Calu3 (cell line): ENCODE data around the gene TEX29. TPM values are rescaled to one million over a fixed set of nuclear protein-coding genes. Genes with fewer than 3 reads are reported as not detected.

Source experiments
- BruUV-seq: library from RNA; stranded (reverse); fragments of 400-500 nt; replicated peaks from 2 replicates; lab custom pipeline; 2021; lab: Mats Ljungman, UMichigan
- CTCF ChIA-PET: fragments of 300-600 bp; sonication (Branson Sonifier 250); formaldehyde crosslinking; loops from one replicate; lab custom pipeline; 2022; ENCODE audit warnings: antibody characterized with exemption; lab: Charles Lee
- DNase-seq: peaks from one replicate; pipeline ENCODE4 v3.0.0; 2022
- H3K27ac Mint-ChIP-seq: one replicate; pipeline ENCODE4 v1.8.0; 2022; ENCODE audit warnings: mixed read lengths; ENCODE audit not compliant: unreplicated experiment
- H3K27me3 Mint-ChIP-seq: one replicate; pipeline ENCODE4 v1.8.0; 2022; ENCODE audit warnings: mixed read lengths; ENCODE audit not compliant: unreplicated experiment
- H3K36me3 Mint-ChIP-seq: one replicate; pipeline ENCODE4 v1.8.0; 2022; ENCODE audit warnings: mild to moderate bottlenecking, moderate library complexity, mixed read lengths; ENCODE audit not compliant: insufficient read depth, unreplicated experiment
- H3K4me1 Mint-ChIP-seq: one replicate; pipeline ENCODE4 v1.8.0; 2022; ENCODE audit warnings: mild to moderate bottlenecking, low read depth, mixed read lengths; ENCODE audit not compliant: unreplicated experiment
- H3K4me3 Mint-ChIP-seq: one replicate; pipeline ENCODE4 v1.8.0; 2022; ENCODE audit warnings: mild to moderate bottlenecking, low read depth, moderate library complexity, mixed read lengths; ENCODE audit not compliant: unreplicated experiment
- H3K9me3 Mint-ChIP-seq: one replicate; pipeline ENCODE4 v1.8.0; 2022; ENCODE audit warnings: low read depth, mixed read lengths; ENCODE audit not compliant: unreplicated experiment
- intact Hi-C: fragments of 100-400 bp; cut with micrococcal nuclease; formaldehyde crosslinking; loops from one replicate; pipeline ENCODE4 v1.10.0; 2022; ENCODE audit not compliant: unreplicated experiment
- total RNA-seq: library from RNA; stranded (reverse); gene quantifications from 2 replicates; pipeline ENCODE4 v1.2.3, GENCODE V29; 2022
- TF ChIP-seq, protein P1 (sequence below): fragments of 200-600 bp; IDR thresholded peaks from one replicate; pipeline ENCODE4 v1.8.0; 2022; ENCODE audit warnings: antibody characterized with exemption; ENCODE audit not compliant: unreplicated experiment

Gene TEX29
- total RNA-seq, 1 experiment from 2014 or later, result not detected

DNA sequence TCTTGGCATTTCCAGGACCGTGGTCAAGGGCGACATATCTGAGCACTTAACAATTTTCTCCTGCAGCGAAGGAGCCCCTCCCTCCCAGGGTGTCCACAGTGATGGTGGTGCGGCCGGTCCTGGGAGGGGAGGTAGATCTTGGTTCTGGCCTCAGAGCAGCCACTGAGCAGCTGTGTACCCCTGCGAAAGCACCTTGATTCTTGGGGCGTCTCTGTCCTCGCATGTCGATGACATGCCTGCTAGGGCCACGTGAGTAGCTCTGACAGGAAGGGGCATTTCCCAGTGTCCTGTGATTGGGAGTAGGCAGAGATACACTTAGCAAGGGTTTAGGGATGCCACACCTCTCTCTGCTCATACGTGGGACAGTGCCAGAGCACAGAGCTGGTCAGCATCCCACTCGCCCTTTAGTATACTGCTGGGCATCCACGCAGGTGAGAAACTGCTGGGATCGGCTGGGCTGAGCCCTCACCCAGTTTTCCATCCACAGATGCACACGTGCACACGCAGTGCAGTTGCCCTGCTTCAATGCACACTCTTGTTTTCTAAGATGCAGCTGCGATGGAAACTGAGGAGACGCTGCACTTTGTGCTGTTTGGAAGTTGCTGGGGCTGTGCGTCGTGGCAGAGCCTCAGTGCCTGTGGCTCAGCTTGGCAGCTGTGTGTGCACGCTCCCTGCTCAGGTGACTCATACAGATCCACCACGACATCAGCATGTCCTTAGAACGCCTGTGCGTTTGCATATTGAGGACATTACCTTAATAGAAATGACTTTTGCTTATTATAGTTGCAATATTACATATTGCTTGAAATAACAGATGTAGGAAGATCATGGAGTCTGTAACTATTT lies 66.8 kb downstream of the TEX29 start:
- no TSS peak for BruUV-seq
- intact Hi-C loops, result no loop called here
- H3K4me1 Mint-ChIP-seq, result no peaks in the 10 kb centered on the region
- no peaks in the 10 kb centered on the region for H3K36me3 Mint-ChIP-seq
- H3K27ac Mint-ChIP-seq, result no peak overlapping the region
- CTCF ChIA-PET, result no interaction called here
- H3K9me3 Mint-ChIP-seq, result no peaks in the 10 kb centered on the region
- H3K4me3 Mint-ChIP-seq, result no peak overlapping the region
- TF ChIP-seq, protein P1, sequence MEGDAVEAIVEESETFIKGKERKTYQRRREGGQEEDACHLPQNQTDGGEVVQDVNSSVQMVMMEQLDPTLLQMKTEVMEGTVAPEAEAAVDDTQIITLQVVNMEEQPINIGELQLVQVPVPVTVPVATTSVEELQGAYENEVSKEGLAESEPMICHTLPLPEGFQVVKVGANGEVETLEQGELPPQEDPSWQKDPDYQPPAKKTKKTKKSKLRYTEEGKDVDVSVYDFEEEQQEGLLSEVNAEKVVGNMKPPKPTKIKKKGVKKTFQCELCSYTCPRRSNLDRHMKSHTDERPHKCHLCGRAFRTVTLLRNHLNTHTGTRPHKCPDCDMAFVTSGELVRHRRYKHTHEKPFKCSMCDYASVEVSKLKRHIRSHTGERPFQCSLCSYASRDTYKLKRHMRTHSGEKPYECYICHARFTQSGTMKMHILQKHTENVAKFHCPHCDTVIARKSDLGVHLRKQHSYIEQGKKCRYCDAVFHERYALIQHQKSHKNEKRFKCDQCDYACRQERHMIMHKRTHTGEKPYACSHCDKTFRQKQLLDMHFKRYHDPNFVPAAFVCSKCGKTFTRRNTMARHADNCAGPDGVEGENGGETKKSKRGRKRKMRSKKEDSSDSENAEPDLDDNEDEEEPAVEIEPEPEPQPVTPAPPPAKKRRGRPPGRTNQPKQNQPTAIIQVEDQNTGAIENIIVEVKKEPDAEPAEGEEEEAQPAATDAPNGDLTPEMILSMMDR, result no peak
- H3K27me3 Mint-ChIP-seq, result peaks cover 20% of the 10 kb centered on the region
- DNase-seq, result no peak

DNA sequence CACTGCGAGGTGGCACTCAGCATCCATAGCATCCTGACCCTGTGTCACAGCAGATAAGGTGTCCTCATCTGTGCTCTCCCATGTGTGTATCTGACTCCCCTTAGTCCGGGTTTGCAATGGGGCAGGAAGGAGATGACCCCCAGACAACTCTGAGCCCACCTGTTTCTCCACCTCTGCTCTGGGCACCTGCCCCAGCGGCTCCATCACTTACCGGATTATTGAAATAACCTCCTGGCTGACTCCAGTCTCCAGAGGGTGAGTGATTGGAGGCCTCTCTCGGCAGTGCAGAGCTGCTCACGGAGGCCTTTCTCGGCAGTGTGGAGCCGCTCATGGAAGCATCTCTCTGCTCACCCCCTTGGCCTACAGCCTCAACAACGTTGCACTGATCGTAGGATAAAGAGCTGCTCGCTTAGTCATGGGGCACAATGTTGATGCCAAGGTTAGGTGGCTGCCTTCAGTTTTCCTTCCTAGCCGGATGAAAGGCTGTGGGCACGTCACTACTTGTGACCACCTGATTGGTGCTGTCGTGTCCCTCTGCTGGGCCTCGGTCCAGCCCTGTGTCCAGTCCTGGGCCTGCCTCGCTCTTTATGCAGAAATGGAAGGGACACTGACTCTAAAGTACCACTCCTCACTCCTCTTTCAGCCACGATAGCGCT lies 67.6 kb downstream of the TEX29 start:
- H3K27me3 Mint-ChIP-seq, result peaks cover 17% of the 10 kb centered on the region
- TF ChIP-seq, protein P1, result no peak
- BruUV-seq, result no TSS peak
- H3K9me3 Mint-ChIP-seq, result no peaks in the 10 kb centered on the region
- CTCF ChIA-PET, result no interaction called here
- H3K4me3 Mint-ChIP-seq, result no peak overlapping the region
- no peaks in the 10 kb centered on the region for H3K4me1 Mint-ChIP-seq
- no peak overlapping the region for H3K27ac Mint-ChIP-seq
- intact Hi-C loops, result no loop called here
- no peak for DNase-seq
- H3K36me3 Mint-ChIP-seq, result no peaks in the 10 kb centered on the region

DNA sequence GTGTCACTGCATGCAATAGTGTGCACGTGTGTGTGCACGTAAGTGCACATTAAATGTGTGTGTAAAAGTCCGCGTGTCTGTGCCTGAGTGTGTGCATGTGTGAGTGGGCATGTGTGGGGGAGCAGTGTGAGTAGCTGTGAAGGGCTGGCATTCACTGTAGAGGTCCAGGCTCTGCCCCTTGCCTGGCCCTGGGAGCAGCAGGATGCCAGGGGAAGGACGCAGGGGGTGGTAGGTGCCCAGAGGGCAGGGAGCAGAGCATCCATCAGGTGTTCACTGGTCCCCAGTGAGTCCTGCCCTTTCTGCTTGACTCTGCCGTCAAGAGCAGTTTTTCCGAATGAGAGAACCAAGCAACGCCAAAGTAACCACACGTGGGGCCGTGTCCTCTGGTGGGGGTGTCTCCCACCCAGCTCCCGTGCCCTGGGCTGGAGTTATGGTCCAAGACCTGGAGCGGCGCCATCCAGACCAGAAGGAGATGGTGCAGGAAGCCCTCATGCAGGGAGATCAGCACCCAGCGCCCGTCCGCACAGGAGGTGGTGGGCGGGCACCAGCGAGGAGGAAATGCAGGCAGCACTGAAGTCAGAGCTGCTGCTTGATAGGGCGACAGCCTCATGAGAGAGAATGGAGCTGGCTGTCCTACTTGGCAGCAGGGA lies 68.5 kb downstream of the TEX29 start:
- TF ChIP-seq, protein P1, result no peak
- H3K4me1 Mint-ChIP-seq, result no peaks in the 10 kb centered on the region
- H3K36me3 Mint-ChIP-seq, result no peaks in the 10 kb centered on the region
- CTCF ChIA-PET, result no interaction called here
- H3K9me3 Mint-ChIP-seq, result no peaks in the 10 kb centered on the region
- H3K27me3 Mint-ChIP-seq, result peaks cover 8% of the 10 kb centered on the region
- H3K27ac Mint-ChIP-seq, result no peak overlapping the region
- DNase-seq, result no peak
- intact Hi-C loops, result no loop called here
- no peak overlapping the region for H3K4me3 Mint-ChIP-seq
- no TSS peak for BruUV-seq

DNA sequence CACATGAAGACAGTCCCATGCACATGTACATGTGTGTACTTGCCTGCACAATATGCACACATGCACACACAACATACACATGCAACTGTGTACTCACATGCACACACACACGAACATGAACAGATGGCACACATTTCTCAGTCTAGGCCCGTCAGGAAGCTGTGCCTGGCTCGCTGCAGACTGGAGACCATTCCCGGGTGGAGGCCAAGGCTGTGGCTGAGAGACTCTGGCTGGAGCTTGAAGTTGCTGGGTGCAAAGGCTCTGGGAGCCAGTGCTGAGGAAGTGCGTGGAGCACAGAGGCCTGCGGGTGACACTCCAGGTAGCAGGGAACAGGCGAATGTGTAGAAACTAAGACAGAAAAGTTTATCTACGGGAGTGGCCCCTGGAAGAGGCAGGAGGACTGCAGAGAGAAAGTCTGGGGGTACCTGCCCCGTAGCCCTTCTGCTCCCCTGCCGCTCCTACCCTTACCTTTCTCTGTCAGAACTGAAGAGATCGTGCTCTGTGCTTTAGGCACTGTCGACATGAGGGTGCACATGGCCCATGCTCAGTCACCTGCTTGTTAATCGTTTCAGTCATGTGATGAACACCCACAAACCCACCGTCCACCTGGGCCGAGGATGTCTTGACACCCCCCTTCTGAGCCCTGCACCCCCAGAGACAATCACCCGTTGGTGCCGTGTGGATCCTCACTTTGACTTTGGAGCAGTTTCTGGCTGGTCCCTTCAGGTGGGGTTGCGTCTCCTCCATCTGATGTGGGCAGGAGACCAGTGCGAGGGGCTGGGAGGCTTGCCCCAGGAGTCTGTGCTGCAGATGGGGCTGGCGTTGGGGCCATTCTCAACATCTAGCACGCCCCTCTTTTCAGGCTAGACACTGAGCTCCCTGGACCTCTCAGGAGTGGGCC lies 69.4 kb downstream of the TEX29 start:
- CTCF ChIA-PET, result no interaction called here
- H3K27me3 Mint-ChIP-seq, result no peaks in the 10 kb centered on the region
- DNase-seq, result no peak
- no peak overlapping the region for H3K4me3 Mint-ChIP-seq
- no peaks in the 10 kb centered on the region for H3K4me1 Mint-ChIP-seq
- no peaks in the 10 kb centered on the region for H3K36me3 Mint-ChIP-seq
- H3K9me3 Mint-ChIP-seq, result no peaks in the 10 kb centered on the region
- TF ChIP-seq, protein P1, result no peak
- H3K27ac Mint-ChIP-seq, result no peak overlapping the region
- BruUV-seq, result no TSS peak
- intact Hi-C loops, result no loop called here
